HT1080 (cell line): ENCODE results near the gene KIAA1755. TPM values are rescaled to one million over a fixed set of nuclear protein-coding genes. Genes with fewer than 3 reads are reported as not detected.

Source experiments
- DNase-seq: peaks from one replicate; pipeline ENCODE4 v3.0.0-alpha.2; 2015; ENCODE audit warnings: low read depth
- total RNA-seq: library from RNA; depleted of rRNA; stranded (reverse); fragments of >200 nt; shearing (Covaris generic); gene quantifications from 2 replicates; pipeline ENCODE4 v1.2.3, GENCODE V29; 2014; rRNA removed

Gene KIAA1755
- total RNA-seq, 1 experiment from 2014 or later, result 0.14 TPM

DNA sequence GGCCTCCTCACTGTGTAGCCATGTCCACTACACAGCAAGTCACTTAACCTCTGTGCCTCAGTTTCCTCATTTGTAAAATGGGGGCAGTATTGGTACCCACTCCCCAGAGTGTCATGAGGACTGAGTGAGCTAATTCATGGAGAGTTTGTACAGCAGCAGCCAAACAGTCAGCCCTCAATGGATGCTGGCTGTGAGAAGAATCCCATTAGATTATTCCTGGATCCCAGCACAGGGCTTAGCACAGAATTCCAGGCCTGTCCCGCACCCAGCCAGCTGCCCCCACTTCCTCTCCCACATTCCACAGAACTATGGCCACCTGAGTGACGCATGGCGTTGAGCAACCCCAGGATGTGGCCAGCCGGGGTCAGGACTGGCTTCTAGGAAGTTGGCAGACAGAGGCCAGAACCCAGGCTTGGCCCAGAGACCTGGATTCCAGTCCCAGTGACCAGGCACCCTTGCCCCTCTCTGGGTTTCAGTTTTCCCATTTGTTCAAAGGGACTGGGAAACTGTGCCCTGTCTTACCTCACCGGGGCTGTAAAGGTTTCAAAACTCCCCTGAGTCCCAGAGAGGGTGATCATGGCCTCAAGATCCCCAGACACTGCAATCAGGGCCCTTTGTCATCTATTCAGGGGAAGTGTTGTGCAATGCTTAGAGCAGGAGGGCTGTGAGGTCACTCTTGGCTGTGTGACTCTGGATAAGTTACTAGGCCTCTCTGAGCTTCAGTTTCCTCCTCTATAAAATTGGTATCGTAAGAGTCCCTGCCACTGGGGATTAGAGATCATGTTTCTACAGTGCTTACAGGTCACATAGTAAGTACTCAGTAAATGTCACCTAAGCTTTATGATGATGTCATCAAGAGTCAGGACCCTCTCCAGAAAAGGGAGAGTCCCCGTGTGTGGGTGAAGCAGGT is 92.4 kb downstream of the KIAA1755 start:
- DNase-seq, result peak; percentile 99

DNA sequence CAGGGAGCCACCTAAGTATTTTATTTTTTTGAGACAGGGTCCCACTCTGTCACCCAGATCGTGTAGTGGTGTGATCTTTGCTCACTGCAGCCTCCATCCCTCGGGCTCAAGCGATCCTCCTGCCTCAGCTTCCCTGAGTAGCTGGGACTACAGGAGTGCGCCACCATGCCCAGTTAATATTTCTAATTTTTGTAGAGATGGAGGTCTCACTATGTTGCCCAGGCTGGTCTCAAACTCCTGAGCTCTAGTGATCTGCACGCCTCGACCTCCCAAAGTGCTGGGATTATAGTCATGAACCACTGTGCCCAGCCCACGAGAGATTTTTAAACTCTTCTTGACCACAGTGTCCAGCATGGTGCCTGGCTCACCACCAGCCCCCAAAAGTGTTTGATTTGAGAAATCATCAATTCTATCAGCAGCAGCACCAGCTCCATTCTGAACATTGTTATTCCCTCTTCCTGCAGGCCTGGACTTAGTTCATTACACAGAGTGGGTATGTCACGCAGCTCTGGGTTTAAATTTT is 93.1 kb downstream of the KIAA1755 start:
- no peak for DNase-seq

DNA sequence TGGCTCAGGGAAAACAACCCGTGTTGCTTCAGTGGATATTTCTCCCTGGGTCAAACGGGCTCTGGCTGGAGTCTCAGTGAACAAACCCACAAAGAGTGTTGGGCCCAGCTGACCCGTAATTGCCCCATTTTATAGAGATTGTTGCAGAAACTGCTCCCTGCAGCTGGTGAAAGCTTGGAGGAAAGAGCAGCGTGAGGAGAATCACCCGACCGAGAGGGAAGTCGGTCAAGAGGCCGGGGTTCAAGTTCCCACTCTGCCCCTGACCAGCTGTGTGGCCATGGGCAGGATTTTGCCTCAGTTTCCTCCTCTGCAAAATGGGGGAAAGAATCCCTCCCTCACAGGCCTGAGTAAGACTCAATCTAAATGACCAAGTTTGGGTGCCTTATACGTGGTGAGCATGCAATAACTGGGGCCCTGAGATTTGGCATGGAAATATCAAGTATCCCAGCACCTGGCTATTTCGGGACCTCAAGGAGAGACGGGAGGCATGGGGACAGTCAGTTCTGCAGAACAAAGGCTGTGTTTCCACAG is 93.8 kb downstream of the KIAA1755 start:
- DNase-seq, result no peak

- DNase-seq, result no peak
These were observed 94.4 kb downstream of the KIAA1755 start for GRCh38 chr20:38165966-38166702.

GRCh38 chr20:38165089-38165965 is 95.2 kb downstream of the KIAA1755 start, which contains the start of gene TGM2:
Gene TGM2 (minus strand): TSS chr20:38165270. CDS start chr20:38165198, 72 bp downstream.
- DNase-seq, result peak; percentile 77

- DNase-seq, result no peak
These were observed 95.9 kb downstream of the KIAA1755 start for GRCh38 chr20:38164624-38165088.

DNA sequence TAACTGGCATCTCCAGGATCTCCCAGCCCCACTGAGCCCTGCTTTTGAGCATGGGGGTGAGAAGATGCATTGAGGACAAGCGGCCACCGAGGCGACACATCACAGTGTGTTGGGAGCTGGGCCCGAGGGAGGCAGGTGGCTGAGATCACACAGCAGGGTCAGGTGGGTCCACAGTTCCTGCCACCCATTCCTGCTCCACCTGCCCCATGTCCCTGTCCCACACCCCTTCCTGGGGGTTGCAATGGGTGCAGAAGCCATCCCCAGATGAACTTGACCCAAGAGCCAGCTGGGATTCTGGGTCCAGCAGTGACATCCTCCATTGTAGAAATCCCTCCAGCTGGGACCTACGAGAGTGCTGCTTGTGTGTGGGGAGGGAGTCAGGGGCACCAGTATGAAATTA is 96.5 kb downstream of the KIAA1755 start:
- no peak for DNase-seq

DNA sequence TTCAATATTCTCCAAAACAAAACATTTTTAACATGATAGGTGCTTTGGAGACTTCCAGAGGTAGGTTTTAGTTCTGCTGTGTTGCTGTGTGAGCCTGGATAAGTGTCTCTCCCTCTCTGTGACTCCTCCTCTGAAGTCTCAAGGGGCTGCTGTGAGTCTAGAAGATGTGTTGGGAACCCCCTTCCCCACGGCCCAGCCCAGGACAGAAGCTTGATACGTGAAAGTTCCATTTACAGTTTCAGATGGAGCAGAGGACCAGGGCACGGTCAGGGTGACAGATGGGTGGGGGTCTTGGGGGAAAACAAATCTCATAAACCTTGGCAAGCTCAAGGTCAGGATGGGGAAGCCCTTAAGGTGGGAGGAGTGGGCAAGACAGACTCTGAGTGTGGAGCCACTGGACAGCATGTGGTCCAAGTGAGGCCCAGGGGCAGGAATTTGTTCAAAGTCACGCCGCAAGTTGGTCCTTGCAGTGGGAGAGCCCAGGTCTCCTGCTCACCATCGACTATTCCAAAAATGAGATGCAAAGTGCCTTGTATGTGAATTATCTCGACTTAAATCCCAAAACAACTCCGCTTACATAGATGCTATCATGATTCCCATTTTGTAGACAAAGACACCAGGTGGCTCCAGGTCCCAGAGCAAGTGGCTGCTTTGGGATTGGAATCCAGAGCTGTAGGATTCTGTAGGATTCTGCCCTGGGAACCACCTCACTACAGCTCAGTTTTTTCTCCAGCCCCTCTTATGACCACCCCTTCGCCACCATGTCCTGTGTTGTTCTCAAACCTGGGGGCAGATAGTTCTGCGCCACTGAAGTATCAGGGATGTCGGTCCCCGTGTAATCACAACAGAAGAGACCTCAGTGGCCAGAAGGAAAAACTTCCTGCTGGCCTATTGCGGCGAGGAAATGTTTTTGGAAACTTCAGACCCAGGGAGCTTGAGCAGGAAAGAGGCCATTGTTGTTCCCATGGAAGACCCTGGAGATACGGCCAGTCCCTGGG is 97.4 kb downstream of the KIAA1755 start:
- no peak for DNase-seq

DNA sequence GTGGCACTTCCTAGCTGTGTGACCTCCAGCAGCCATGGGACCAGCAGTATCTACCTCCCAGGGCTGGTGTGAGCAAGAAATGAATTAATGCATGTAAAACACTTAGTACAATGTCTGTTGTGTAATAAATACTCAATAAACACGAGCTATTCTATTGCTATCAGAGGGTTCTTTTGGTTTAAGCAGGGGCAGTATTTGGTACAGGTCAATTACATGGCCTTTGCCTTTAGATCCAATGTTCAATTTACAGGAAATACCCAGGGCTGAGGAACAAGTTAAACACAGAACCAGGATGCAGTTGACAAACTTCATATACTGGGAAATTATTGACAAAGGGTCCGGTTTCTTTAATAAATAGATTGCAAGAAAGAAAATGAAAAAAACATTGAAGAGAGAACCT is 98.4 kb downstream of the KIAA1755 start:
- no peak for DNase-seq

GRCh38 chr20:38161412-38161774 is 99.1 kb downstream of the KIAA1755 start:
- no peak for DNase-seq

Other genes starting within 250 kb of the KIAA1755 start
- gene TTI1, start 227.3 kb downstream of the KIAA1755 start, total RNA-seq, result 22.4 and 27.3 TPM in 2 replicates
- 14.0 and 21.2 TPM in 2 replicates for gene RPRD1B, start 227.0 kb downstream of the KIAA1755 start, total RNA-seq
- gene TGM2, start 95.5 kb downstream of the KIAA1755 start, total RNA-seq, result 129 and 146 TPM in 2 replicates
- gene BPI, start 43.4 kb upstream of the KIAA1755 start, total RNA-seq, result not detected in 2 replicates
- gene LBP, start 85.7 kb upstream of the KIAA1755 start, total RNA-seq, result not detected in 2 replicates
- 25.2 and 38.1 TPM in 2 replicates for gene SNHG17, start 174.6 kb upstream of the KIAA1755 start, total RNA-seq
- gene RALGAPB, start 212.1 kb upstream of the KIAA1755 start, total RNA-seq, result 10.7 and 15.5 TPM in 2 replicates